Uterus (tissue), 4 donors: Measurements from ENCODE around the gene DMXL2. TPM values are rescaled to one million over a fixed set of nuclear protein-coding genes. Genes with fewer than 3 reads are reported as not detected.

ENCODE experiments used
- DNase-seq, 2 donors: peaks; one replicate each; pipeline ENCODE4 v3.0.0-alpha.2; 2019 to 2020
- H3K27ac ChIP-seq, 2 donors: fragments of 200-600 bp; sonication (generic); 1 replicate in 1 of 2; 2 replicates in 1 of 2; pipeline ENCODE4 v1.5.1; 2016 to 2018
- H3K27me3 ChIP-seq, 2 donors: fragments of 200-600 bp; sonication (generic); one replicate each; pipeline ENCODE4 v1.5.1; 2018 to 2019; ENCODE audit warnings: control low read depth in 1 of 2
- H3K36me3 ChIP-seq, 2 donors: fragments of 200-600 bp; sonication (generic); one replicate each; pipeline ENCODE4 v1.5.1; 2019; ENCODE audit warnings: control low read depth in 1 of 2
- H3K4me1 ChIP-seq, 2 donors: fragments of 200-600 bp; sonication (generic); one replicate each; pipeline ENCODE4 v1.5.1; 2018 to 2019; ENCODE audit warnings: control low read depth in 1 of 2
- H3K4me3 ChIP-seq, 2 donors: fragments of 200-600 bp; sonication (generic); 1 replicate in 1 of 2; 2 replicates in 1 of 2; pipeline ENCODE4 v1.5.1; 2018 to 2019; ENCODE audit warnings: mild to moderate bottlenecking in 1 of 2
- H3K9me3 ChIP-seq, 2 donors: fragments of 200-600 bp; sonication (generic); one replicate each; pipeline ENCODE4 v1.5.1; 2019; ENCODE audit warnings: control low read depth in 1 of 2
- CTCF ChIP-seq, 4 experiments: fragments of 200-600 bp in 2 of 4; fragments of 450-650 bp in 2 of 4; sonication (generic) in 2 of 4; IDR thresholded peaks; one replicate each; pipeline ENCODE4 v1.5.1; 2016 to 2019; ENCODE audit warnings: antibody characterized with exemption in 4 of 4, mild to moderate bottlenecking in 2 of 4, moderate library complexity in 1 of 4
- POLR2A ChIP-seq, 2 donors: fragments of 450-650 bp; IDR thresholded peaks; one replicate each; pipeline ENCODE4 v1.6.1; 2016; ENCODE audit warnings: antibody characterized with exemption in 2 of 2, mild to moderate bottlenecking in 1 of 2, moderate library complexity in 1 of 2
- intact Hi-C: fragments of 100-400 bp; cut with DNase I; formaldehyde crosslinking; loops from one replicate; pipeline ENCODE4 v1.15.1; 2023; ENCODE audit warnings: low total_unique reads
- total RNA-seq, 4 donors: library from RNA; depleted of rRNA in 3 of 4; stranded (reverse); fragments of >200 nt in 3 of 4; gene quantifications; one replicate each; pipeline versions ENCODE4 v1.1.0 to v1.2.4, GENCODE V29; 2014 to 2023
- donor health status: DM: yes; HTN: yes; CAD: no.

DMXL2 gene
- total RNA-seq, 4 donors from 2014 or later, result 6.9 to 100 (median 26.6) TPM

GRCh38 chr15:51403946-51404695, 218.4 kb downstream of the DMXL2 start:
- Histone ChIP-seq H3K9me3 (no peaks in the 10 kb centered on the region), H3K4me1 (no peaks in the 10 kb centered on the region), H3K36me3 (no peaks in the 10 kb centered on the region), H3K27ac (no peak overlapping the region), H3K27me3 (no peaks in the 10 kb centered on the region), H3K4me3 (no peak overlapping the region)
- intact Hi-C loops, result no loop called here
- no peak for TF ChIP-seq CTCF (IDR thresholded peaks at IDR 0.05)
- no peak for TF ChIP-seq POLR2A (IDR thresholded peaks at IDR 0.05)
- no peak for DNase-seq

DNA sequence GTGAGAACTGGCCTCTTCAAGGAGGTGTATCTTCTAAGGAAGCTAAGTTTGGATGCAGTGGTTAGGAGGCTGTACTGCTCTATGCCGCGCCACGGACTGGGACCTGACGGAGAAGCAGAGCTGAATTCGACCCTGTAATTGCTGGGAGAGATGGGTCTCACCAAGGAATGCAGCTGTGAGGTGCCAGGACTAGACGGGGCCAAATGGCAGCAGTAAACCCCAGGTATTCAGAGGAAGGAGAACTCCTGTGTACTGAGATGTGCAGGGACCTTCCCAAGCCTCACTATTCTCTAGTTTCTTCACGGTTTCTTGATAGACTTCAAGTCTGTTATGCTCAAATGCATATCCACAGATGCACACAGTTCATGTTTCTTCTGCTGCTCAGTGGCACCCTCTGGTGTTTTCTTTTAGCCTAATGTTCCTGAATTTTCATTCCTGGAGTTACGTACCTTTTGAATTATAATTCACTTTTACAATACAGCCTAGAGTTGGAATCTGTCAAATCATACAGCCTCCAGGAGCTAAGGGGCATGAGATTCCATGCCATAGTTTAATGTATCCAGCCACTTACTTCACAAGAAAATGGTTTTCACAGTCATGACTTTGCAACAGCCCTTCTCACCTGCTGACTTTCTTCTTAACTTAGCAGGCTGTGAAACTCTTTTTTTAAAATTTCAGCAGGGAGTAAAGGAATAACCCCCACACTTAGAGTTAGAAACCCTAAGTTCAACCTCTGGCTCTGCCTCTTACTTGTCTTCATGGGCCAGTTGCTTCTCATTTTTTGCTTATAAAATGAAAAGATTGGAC, 219.3 kb downstream of the DMXL2 start:
- no peak overlapping the region for H3K27ac ChIP-seq
- H3K4me1 ChIP-seq, result no peaks in the 10 kb centered on the region
- intact Hi-C loops, result no loop called here
- no peak overlapping the region for H3K4me3 ChIP-seq
- no peaks in the 10 kb centered on the region for H3K9me3 ChIP-seq
- no peak for DNase-seq
- no peaks in the 10 kb centered on the region for H3K27me3 ChIP-seq
- TF ChIP-seq POLR2A (IDR thresholded peaks at IDR 0.05), result no peak
- TF ChIP-seq CTCF (IDR thresholded peaks at IDR 0.05), result peak; percentile 19 to 51 (median 40)
- H3K36me3 ChIP-seq, result no peaks in the 10 kb centered on the region

DNA sequence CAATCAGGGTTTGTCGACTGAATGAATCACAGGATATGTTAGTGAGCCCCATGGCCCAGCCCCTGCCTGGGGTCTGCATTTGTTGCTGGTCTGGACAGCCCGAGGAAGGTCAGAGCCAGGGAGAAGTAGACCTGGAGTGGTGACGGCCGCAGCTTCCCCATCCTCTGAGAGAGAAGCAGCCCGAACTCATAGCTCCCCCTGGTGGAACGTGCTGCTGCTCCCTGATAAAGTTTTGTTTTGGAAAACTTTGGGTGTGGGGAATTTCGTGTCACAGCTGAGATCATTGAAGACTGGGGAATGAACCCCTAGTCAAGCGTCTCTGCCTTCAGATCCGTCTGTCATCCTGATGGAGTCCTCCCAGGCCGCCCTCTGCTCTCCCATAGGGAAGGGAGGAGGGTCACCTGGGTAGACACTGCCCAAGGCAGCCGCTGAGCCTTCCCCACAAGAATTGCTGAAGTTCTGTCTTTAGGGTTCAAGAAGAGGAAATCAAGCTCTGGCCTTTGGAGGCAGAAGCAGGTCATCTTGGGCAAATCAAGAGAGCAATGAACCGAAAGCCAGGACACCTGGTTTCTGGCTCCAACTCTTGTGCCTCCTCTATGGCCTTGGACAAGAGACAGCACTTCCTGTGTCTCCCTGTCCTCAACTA, 220.6 kb downstream of the DMXL2 start:
- Histone ChIP-seq H3K27me3 (no peaks in the 10 kb centered on the region), H3K9me3 (no peaks in the 10 kb centered on the region), H3K36me3 (no peaks in the 10 kb centered on the region), H3K27ac (no peak overlapping the region), H3K4me1 (no peaks in the 10 kb centered on the region), H3K4me3 (no peak overlapping the region)
- TF ChIP-seq CTCF (IDR thresholded peaks at IDR 0.05), result peak in 3 of 4 experiments; percentile 4 to 12 (median 7)
- no peak for TF ChIP-seq POLR2A (IDR thresholded peaks at IDR 0.05)
- intact Hi-C loops, result no loop called here
- no peak for DNase-seq

DNA sequence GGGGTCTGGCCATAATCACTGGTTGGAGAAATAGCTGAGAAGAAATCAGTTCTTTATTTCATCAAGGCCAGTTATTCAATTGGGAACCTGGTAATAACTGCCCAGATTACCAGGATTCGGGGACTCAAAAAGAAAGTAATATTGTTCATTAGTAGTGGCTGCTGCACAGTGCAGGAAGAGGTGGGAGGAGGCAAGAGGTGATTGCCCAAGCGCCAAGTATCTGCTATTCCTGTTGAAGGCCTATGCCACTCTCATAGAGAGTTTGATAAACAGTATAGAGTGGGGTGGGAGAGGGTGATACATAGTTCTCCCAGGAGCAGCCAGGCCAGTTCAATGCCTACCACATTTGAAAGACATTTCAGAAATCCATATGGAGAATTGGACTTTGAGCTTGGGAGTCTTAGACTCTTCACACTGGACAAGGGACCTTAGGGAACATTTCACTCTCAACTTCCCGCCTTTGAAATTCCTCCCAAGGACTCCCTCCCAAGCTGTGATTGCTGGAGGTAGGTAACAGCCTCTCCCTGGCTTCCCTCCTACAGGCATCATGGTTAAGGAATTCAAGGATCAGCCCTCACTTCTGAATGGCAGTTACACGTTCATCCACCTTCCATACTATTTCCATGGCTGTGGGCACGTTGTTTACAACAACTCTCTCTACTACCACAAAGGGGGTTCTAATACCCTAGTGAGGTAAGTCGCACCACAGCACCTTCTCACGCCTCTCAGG, 221.4 kb downstream of the DMXL2 start:
- TF ChIP-seq POLR2A (IDR thresholded peaks at IDR 0.05) (no peak), CTCF (IDR thresholded peaks at IDR 0.05) (no peak)
- Histone ChIP-seq H3K36me3 (no peaks in the 10 kb centered on the region), H3K4me1 (no peaks in the 10 kb centered on the region), H3K27ac (no peak overlapping the region), H3K9me3 (no peaks in the 10 kb centered on the region), H3K4me3 (no peak overlapping the region), H3K27me3 (no peaks in the 10 kb centered on the region)
- DNase-seq, result no peak
- intact Hi-C loops, result no loop called here
